Fibroblast of lung (primary cell): ENCODE data around the gene GRPEL2. TPM values are rescaled to one million over a fixed set of nuclear protein-coding genes. Genes with fewer than 3 reads are reported as not detected.
"Not testable (repeated sequence)": the region's sequence is repeated elsewhere in the genome, so short reads cannot be mapped to it uniquely, and the experiment has no call there.

ENCODE experiments used
- DNase-seq, 2 donors: peaks; one replicate each; pipeline versions ENCODE4 v3.0.0 to v3.0.0-alpha.2; 2010; ENCODE audit warnings: low read depth in 2 of 2
- H2AFZ ChIP-seq: 2 replicates; pipeline ENCODE4 v1.5.1; 2012; ENCODE audit warnings: low read length, control low read depth, inconsistent platforms
- H3K27ac ChIP-seq: 2 replicates; pipeline ENCODE4 v1.5.1; 2011; ENCODE audit warnings: low read length, control low read depth; ENCODE audit not compliant: insufficient read depth
- H3K27me3 ChIP-seq: 2 replicates; pipeline ENCODE4 v1.5.1; 2011; ENCODE audit warnings: mild to moderate bottlenecking, low read length; ENCODE audit not compliant: control insufficient read depth, insufficient read depth
- H3K36me3 ChIP-seq: 2 replicates; pipeline ENCODE4 v1.5.1; 2011; ENCODE audit warnings: low read length; ENCODE audit not compliant: control insufficient read depth, insufficient read depth
- H3K4me1 ChIP-seq: 2 replicates; pipeline ENCODE4 v1.5.1; 2011; ENCODE audit warnings: low read length; ENCODE audit not compliant: control insufficient read depth, insufficient read depth; ENCODE audit errors: extremely low read depth
- H3K4me2 ChIP-seq: 2 replicates; pipeline ENCODE4 v1.5.1; 2011; ENCODE audit warnings: low read length, control low read depth; ENCODE audit not compliant: insufficient read depth; ENCODE audit errors: extremely low read depth
- H3K4me3 ChIP-seq, 4 experiments: fragments of 200-600 bp in 1 of 4; sonication (generic) in 1 of 4; replicated peaks in 1 of 4; 2 replicates each; pipeline ENCODE4 v1.5.1; 2011 to 2016; ENCODE audit warnings: low read length in 4 of 4, low read depth in 3 of 4, mild to moderate bottlenecking in 3 of 4, control low read depth in 2 of 4, inconsistent platforms in 1 of 4, mixed read lengths in 1 of 4; ENCODE audit not compliant: insufficient read depth in 1 of 4; ENCODE audit errors: control extremely low read depth in 1 of 4
- H3K79me2 ChIP-seq: 2 replicates; pipeline ENCODE4 v1.5.1; 2012; ENCODE audit warnings: mild to moderate bottlenecking, low read length, inconsistent platforms; ENCODE audit not compliant: control insufficient read depth, insufficient read depth
- H3K9ac ChIP-seq: 2 replicates; pipeline ENCODE4 v1.5.1; 2011; ENCODE audit warnings: mild to moderate bottlenecking, low read length, control low read depth; ENCODE audit not compliant: insufficient read depth
- H3K9me3 ChIP-seq: 2 replicates; pipeline ENCODE4 v1.5.1; 2012; ENCODE audit warnings: low read depth, low read length; ENCODE audit not compliant: control insufficient read depth, insufficient read depth
- H4K20me1 ChIP-seq: 2 replicates; pipeline ENCODE4 v1.5.1; 2011; ENCODE audit warnings: low read length; ENCODE audit not compliant: control insufficient read depth, insufficient read depth; ENCODE audit errors: extremely low read depth
- EZH2 ChIP-seq: IDR thresholded peaks from 2 replicates; pipeline ENCODE4 v1.5.1; 2012; ENCODE audit warnings: low read length, control low read depth, mild to moderate bottlenecking; ENCODE audit errors: missing control alignments
- polyA plus RNA-seq, 2 donors: library from polyadenylated mRNA; depleted of rRNA in 1 of 2; stranded (reverse) in 1 of 2; unstranded in 1 of 2; fragments of >200 nt; gene quantifications; 2 replicates each; pipeline ENCODE4 v1.2.1, GENCODE V29; 2011 to 2012; ENCODE audit warnings: missing spikeins in 1 of 2
- total RNA-seq: library from RNA; depleted of rRNA; stranded (reverse); fragments of >200 nt; gene quantifications from 2 replicates; pipeline ENCODE4 v1.2.1, GENCODE V29; 2014
- TF ChIP-seq, protein P1 (sequence below), 2 donors: IDR thresholded peaks in 1 of 2; conservative IDR thresholded peaks in 1 of 2; 1 replicate in 1 of 2; 2 replicates in 1 of 2; pipeline ENCODE4 v1.5.1; 2011 to 2012; ENCODE audit warnings: low read length in 2 of 2, control low read depth in 1 of 2, inconsistent platforms in 1 of 2, low read depth in 1 of 2, mild to moderate bottlenecking in 1 of 2

The GRPEL2 gene
- total and polyA plus RNA-seq, 2 donors (not counting 1 experiment from before 2014, with no cell fraction given), result 15.3 to 29.6 TPM

DNA sequence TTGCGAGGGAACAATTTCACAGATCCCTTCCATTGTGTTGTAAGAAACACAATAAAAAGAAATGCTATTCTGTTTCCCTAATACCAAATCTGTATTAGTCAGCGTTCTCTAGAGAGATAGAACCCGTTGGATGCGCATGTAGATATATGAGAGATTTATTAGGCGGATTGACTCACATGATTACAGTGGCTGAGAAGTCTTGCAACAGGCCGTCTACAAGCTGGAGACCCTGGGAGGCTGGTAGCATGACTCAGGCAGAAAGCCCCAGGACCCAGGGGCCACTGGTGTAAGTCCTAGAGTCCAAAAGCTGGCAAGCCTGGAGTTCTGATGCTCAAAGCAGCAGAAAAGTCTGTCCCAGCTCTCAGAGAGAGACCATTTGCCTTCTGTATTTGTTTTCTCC is 52.2 kb downstream of the GRPEL2 start:
- Histone ChIP-seq H3K9me3 (no peaks in the 10 kb centered on the region), H2AFZ (no peak overlapping the region), H3K4me1 (peaks cover 6% of the 10 kb centered on the region), H3K27me3 (no peaks in the 10 kb centered on the region), H3K4me2 (no peak overlapping the region), H3K4me3 (no peak overlapping the region), H3K79me2 (no peaks in the 10 kb centered on the region), H4K20me1 (no peaks in the 10 kb centered on the region), H3K36me3 (no peaks in the 10 kb centered on the region), H3K27ac (no peak overlapping the region), H3K9ac (no peak overlapping the region)
- no peak for TF ChIP-seq EZH2
- TF ChIP-seq, protein P1, sequence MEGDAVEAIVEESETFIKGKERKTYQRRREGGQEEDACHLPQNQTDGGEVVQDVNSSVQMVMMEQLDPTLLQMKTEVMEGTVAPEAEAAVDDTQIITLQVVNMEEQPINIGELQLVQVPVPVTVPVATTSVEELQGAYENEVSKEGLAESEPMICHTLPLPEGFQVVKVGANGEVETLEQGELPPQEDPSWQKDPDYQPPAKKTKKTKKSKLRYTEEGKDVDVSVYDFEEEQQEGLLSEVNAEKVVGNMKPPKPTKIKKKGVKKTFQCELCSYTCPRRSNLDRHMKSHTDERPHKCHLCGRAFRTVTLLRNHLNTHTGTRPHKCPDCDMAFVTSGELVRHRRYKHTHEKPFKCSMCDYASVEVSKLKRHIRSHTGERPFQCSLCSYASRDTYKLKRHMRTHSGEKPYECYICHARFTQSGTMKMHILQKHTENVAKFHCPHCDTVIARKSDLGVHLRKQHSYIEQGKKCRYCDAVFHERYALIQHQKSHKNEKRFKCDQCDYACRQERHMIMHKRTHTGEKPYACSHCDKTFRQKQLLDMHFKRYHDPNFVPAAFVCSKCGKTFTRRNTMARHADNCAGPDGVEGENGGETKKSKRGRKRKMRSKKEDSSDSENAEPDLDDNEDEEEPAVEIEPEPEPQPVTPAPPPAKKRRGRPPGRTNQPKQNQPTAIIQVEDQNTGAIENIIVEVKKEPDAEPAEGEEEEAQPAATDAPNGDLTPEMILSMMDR (conservative IDR thresholded peaks at IDR 0.05 in 1 of 2, IDR thresholded peaks at IDR 0.05 in 1 of 2; ENCODE audit: low read depth in 1 of 2, low read length in 2 of 2), result no peak
- DNase-seq, result peak; percentile 79 to 95

DNA sequence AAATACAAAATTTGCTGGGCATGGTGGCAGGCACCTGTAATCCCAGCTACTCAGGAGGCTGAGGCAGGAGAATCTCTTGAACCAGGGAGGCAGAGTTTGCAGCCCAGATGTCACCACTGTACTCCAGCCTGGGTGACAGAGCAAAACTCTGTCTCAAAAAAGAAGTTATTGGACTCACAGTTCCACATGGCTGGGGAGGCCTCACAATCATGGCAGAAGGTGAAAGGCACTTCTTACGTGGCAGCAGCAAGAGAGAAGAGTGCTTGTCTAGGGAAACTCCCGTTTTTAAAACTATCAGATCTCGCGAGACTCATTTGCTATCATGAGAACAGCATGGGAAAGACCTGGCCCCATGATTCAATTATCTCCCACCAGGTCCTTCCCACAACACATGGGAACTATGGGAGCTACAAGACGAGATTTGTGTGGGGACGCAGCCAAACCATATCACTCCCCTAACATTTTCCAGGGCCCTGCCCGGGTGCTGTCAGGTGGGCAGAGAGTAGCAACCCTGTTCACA is 53.5 kb downstream of the GRPEL2 start:
- peaks cover 12% of the 10 kb centered on the region for H3K4me1 ChIP-seq
- H3K4me3 ChIP-seq, H4K20me1 ChIP-seq, H3K79me2 ChIP-seq, H3K36me3 ChIP-seq, H3K4me2 ChIP-seq, DNase-seq, H3K9ac ChIP-seq, H3K27ac ChIP-seq, H3K9me3 ChIP-seq, H2AFZ ChIP-seq, H3K27me3 ChIP-seq: not testable (repeated sequence)

DNA sequence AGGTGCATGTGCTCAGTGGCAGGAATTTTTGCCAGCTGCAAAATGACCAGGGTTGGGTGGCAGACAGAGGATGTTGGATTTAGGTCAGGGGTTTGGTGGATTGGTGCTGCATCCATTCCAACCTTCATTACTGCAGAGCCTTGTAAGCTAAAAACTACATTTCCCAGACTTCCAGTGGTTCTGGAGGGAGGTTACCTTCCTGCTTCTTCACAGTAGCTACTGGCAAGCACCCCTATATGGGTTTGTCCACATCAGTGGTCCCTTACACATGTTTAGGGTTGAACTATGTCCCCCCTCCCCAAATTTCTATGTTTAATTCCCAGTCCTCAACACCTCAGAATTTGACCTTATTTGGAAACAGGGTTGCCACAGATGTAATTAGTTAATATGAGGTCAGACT is 54.5 kb downstream of the GRPEL2 start:
- Histone ChIP-seq H3K9me3 (no peaks in the 10 kb centered on the region), H2AFZ (no peak overlapping the region), H3K36me3 (no peaks in the 10 kb centered on the region), H3K4me2 (no peak overlapping the region), H3K27ac (no peak overlapping the region), H3K27me3 (no peaks in the 10 kb centered on the region), H3K4me1 (peaks cover 20% of the 10 kb centered on the region), H4K20me1 (no peaks in the 10 kb centered on the region), H3K79me2 (no peaks in the 10 kb centered on the region), H3K4me3 (no peak overlapping the region), H3K9ac (no peak overlapping the region)
- DNase-seq, result no peak
- TF ChIP-seq EZH2, result no peak
- TF ChIP-seq, protein P1 (conservative IDR thresholded peaks at IDR 0.05 in 1 of 2, IDR thresholded peaks at IDR 0.05 in 1 of 2; ENCODE audit: low read depth in 1 of 2, low read length in 2 of 2), result no peak
